PFSK-1 (cell line): ENCODE results near the gene CD4.
A peak's percentile ranks its signal among the peaks of the same experiment; 100 is the strongest.

Experiments used
- FOXP2 ChIP-seq: optimal IDR thresholded peaks from 2 replicates; pipeline ENCODE3; 2011; ENCODE audit warnings: borderline replicate concordance, control low read depth, inconsistent platforms; ENCODE audit not compliant: insufficient read depth; ENCODE audit errors: extremely low read length, extremely low read depth
- POLR2AphosphoS5 ChIP-seq: IDR thresholded peaks from 2 replicates; pipeline ENCODE4 v1.6.1; 2012; ENCODE audit warnings: low read depth, mild to moderate bottlenecking, control low read depth, low read length, moderate library complexity
- SIN3A ChIP-seq: IDR thresholded peaks from 2 replicates; pipeline ENCODE4 v1.6.1; 2012; ENCODE audit warnings: mild to moderate bottlenecking, low read length, moderate library complexity, borderline replicate concordance; ENCODE audit not compliant: insufficient read depth
- TAF1 ChIP-seq: IDR thresholded peaks from 2 replicates; pipeline ENCODE4 v1.6.1; 2012; ENCODE audit warnings: low read length, control low read depth, borderline replicate concordance; ENCODE audit not compliant: insufficient read depth
- TF ChIP-seq, protein P1 (sequence below), 2 experiments: IDR thresholded peaks; 2 replicates each; pipeline versions ENCODE4 v1.6.1 to v1.8.0; 2011 to 2012; ENCODE audit warnings: low read depth in 2 of 2, low read length in 2 of 2, control low read depth in 1 of 2, inconsistent platforms in 1 of 2, mild to moderate bottlenecking in 1 of 2, moderate library complexity in 1 of 2; ENCODE audit not compliant: insufficient read depth in 1 of 2

The CD4 gene

DNA sequence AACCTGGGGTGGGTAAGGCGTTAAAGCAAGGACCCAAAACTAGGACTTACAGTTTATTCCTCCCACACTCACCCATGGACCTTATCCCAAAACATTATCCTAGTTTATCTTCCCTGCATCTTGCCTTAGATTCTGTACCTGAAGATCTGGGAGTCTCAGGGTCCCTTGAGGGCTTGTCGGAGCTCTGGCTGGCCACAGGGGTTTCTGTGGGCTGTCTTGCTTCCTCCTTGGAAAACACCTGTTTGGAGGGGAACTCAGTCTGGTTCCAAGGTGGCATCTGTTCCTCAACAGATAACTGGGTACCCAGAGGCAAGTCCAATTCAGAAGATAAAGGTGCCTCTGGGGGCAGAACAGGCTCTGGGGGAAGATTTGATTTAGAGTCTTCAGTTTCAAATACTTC, 60.1 kb downstream of the CD4 start:
- TF ChIP-seq FOXP2 (no peak), SIN3A (no peak), POLR2AphosphoS5 (no peak), TAF1 (no peak)
- TF ChIP-seq, protein P1, sequence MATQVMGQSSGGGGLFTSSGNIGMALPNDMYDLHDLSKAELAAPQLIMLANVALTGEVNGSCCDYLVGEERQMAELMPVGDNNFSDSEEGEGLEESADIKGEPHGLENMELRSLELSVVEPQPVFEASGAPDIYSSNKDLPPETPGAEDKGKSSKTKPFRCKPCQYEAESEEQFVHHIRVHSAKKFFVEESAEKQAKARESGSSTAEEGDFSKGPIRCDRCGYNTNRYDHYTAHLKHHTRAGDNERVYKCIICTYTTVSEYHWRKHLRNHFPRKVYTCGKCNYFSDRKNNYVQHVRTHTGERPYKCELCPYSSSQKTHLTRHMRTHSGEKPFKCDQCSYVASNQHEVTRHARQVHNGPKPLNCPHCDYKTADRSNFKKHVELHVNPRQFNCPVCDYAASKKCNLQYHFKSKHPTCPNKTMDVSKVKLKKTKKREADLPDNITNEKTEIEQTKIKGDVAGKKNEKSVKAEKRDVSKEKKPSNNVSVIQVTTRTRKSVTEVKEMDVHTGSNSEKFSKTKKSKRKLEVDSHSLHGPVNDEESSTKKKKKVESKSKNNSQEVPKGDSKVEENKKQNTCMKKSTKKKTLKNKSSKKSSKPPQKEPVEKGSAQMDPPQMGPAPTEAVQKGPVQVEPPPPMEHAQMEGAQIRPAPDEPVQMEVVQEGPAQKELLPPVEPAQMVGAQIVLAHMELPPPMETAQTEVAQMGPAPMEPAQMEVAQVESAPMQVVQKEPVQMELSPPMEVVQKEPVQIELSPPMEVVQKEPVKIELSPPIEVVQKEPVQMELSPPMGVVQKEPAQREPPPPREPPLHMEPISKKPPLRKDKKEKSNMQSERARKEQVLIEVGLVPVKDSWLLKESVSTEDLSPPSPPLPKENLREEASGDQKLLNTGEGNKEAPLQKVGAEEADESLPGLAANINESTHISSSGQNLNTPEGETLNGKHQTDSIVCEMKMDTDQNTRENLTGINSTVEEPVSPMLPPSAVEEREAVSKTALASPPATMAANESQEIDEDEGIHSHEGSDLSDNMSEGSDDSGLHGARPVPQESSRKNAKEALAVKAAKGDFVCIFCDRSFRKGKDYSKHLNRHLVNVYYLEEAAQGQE (IDR thresholded peaks at IDR 0.05; ENCODE audit: insufficient read depth in 1 of 2, low read depth in 2 of 2, low read length in 2 of 2): no peak

DNA sequence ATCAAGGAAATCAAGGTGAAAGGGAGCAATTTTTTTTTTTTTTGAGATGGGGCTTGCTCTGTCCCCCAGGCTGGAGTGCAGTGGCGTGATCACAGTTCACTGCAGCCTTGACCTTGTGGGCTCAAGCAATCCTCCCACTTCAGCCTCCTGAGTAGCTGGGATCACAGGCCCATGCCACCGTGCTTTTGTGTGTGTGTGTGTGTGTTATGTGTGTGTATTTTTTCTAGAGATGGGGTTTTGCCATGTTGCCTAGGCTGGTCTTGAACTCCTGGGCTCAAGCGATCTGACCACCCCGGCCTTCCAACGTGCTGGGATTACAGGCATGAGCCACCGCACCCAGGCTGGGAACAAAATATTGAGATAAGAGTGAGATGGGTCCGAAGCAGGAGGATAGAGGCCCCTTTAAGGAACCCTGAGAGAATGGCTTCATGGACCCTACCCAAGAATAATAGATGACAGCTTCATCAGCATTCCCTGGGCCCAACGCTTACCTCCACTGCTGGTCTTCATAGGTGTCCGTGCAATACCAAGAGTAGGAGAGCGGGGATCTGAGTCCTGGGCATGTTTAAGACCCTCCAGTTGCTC, 60.7 kb downstream of the CD4 start:
- no peak for TF ChIP-seq SIN3A
- TF ChIP-seq TAF1: no peak
- no peak for TF ChIP-seq FOXP2
- TF ChIP-seq POLR2AphosphoS5: no peak
- TF ChIP-seq, protein P1 (IDR thresholded peaks at IDR 0.05; ENCODE audit: insufficient read depth in 1 of 2, low read depth in 2 of 2, low read length in 2 of 2): no peak

GRCh38 chr12:6850796-6851152, 61.4 kb downstream of the CD4 start:
- no peak for TF ChIP-seq FOXP2
- TF ChIP-seq TAF1: no peak
- TF ChIP-seq POLR2AphosphoS5: no peak
- TF ChIP-seq, protein P1 (IDR thresholded peaks at IDR 0.05; ENCODE audit: insufficient read depth in 1 of 2, low read depth in 2 of 2, low read length in 2 of 2): no peak
- no peak for TF ChIP-seq SIN3A

GRCh38 chr12:6851153-6851920, 62.0 kb downstream of the CD4 start, which contains the start of gene CDCA3:
Gene CDCA3, minus strand, starts transcription at chr12:6851286. Its CDS starts 334 bp downstream, at chr12:6850952.
- TF ChIP-seq POLR2AphosphoS5: peak; percentile 80; the same call in 1 of the 2 replicates
- no peak for TF ChIP-seq FOXP2
- TF ChIP-seq SIN3A: peak; percentile 97
- peak; percentile 67; the same call in 1 of the 2 replicates for TF ChIP-seq TAF1
- TF ChIP-seq, protein P1 (IDR thresholded peaks at IDR 0.05; ENCODE audit: insufficient read depth in 1 of 2, low read depth in 2 of 2, low read length in 2 of 2): no peak
